Parathyroid adenoma (tissue), 2 donors: Measurements from ENCODE around the gene ZNF813.
"Not testable (repeated sequence)": the region's sequence is repeated elsewhere in the genome, so short reads cannot be mapped to it uniquely, and the experiment has no call there.

ENCODE experiments used
- H2AFZ ChIP-seq: fragments of 300-600 bp; sonication (generic); one replicate; pipeline ENCODE4 v1.7.0; 2017; ENCODE audit warnings: antibody characterized with exemption, mild to moderate bottlenecking
- H3K27ac ChIP-seq: fragments of 300-600 bp; sonication (generic); one replicate; pipeline ENCODE4 v1.7.0; 2017
- H3K27me3 ChIP-seq: fragments of 300-600 bp; sonication (generic); one replicate; pipeline ENCODE4 v1.7.0; 2017; ENCODE audit warnings: low read length; ENCODE audit not compliant: control insufficient read depth, insufficient read depth
- H3K36me3 ChIP-seq: fragments of 300-600 bp; sonication (generic); one replicate; pipeline ENCODE4 v1.7.0; 2017; ENCODE audit warnings: low read length; ENCODE audit not compliant: control insufficient read depth, insufficient read depth
- H3K4me1 ChIP-seq: fragments of 300-600 bp; sonication (generic); one replicate; pipeline ENCODE4 v1.7.0; 2017; ENCODE audit warnings: control low read depth
- H3K4me2 ChIP-seq: fragments of 300-600 bp; sonication (generic); one replicate; pipeline ENCODE4 v1.7.0; 2017; ENCODE audit warnings: low read length
- H3K4me3 ChIP-seq: fragments of 300-600 bp; sonication (generic); one replicate; pipeline ENCODE4 v1.7.0; 2017; ENCODE audit warnings: low read depth, low read length
- H3K79me2 ChIP-seq: fragments of 300-600 bp; sonication (generic); one replicate; pipeline ENCODE4 v1.7.0; 2017; ENCODE audit warnings: control low read depth
- H3K9ac ChIP-seq: fragments of 300-600 bp; sonication (generic); one replicate; pipeline ENCODE4 v1.7.0; 2017; ENCODE audit warnings: mild to moderate bottlenecking
- H3K9me3 ChIP-seq: fragments of 300-600 bp; sonication (generic); one replicate; pipeline ENCODE4 v1.7.0; 2017; ENCODE audit warnings: low read length; ENCODE audit not compliant: control insufficient read depth
- CTCF ChIP-seq: fragments of 300-600 bp; sonication (generic); IDR thresholded peaks from one replicate; pipeline ENCODE4 v1.7.0; 2017; ENCODE audit warnings: antibody characterized with exemption, mild to moderate bottlenecking
- donor health status: primary hyperparathyroidism.

Gene ZNF813

GRCh38 chr19:53455828-53456227 is 11.7 kb upstream of the ZNF813 start:
- H3K4me1 ChIP-seq = no peaks in the 10 kb centered on the region
- peaks cover 3% of the 10 kb centered on the region for H3K36me3 ChIP-seq
- no peak overlapping the region for H3K9ac ChIP-seq
- H3K9me3 ChIP-seq = no peaks in the 10 kb centered on the region
- no peak overlapping the region for H3K4me2 ChIP-seq
- no peak overlapping the region for H3K27ac ChIP-seq
- H3K4me3 ChIP-seq = no peak overlapping the region
- H3K27me3 ChIP-seq = no peaks in the 10 kb centered on the region
- H2AFZ ChIP-seq = no peak overlapping the region
- no peaks in the 10 kb centered on the region for H3K79me2 ChIP-seq
- no peak for TF ChIP-seq CTCF

DNA sequence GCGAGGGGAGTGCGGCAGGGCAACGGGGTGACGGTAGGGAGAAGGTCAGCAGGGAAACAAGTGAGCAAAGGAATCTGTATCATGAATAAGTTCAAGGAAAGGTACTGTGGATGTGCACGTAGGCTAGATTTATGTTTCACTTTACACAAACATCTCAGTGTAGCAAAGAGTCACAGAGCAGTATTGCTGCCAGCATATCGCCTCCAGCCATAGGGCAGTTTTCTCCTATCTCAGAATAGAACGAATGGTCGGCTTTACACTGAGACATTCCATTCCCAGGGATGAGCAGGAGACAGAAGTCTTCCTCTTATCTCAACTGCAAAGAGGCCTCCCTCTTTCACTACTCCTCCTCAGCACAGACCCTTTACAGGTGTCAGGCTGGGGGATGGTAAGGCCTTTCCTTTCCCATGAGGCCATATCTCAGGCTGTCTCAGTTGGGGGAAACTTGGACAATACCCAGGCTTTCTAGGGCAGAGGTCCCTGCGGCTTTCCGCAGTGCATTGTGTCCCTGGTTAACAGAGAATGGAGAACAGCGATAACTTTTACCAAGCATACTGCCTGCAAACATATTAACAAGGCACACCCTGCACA is 7.3 kb upstream of the ZNF813 start:
- H3K27ac ChIP-seq, H3K4me1 ChIP-seq, H3K4me3 ChIP-seq, H2AFZ ChIP-seq, H3K4me2 ChIP-seq, H3K9me3 ChIP-seq, H3K9ac ChIP-seq, H3K36me3 ChIP-seq, H3K79me2 ChIP-seq, H3K27me3 ChIP-seq: not testable (repeated sequence)

- H3K9me3 ChIP-seq = no peaks in the 10 kb centered on the region
- H3K4me2 ChIP-seq = no peak overlapping the region
- no peak overlapping the region for H3K27ac ChIP-seq
- no peaks in the 10 kb centered on the region for H3K79me2 ChIP-seq
- no peaks in the 10 kb centered on the region for H3K4me1 ChIP-seq
- H3K36me3 ChIP-seq = no peaks in the 10 kb centered on the region
- no peak overlapping the region for H3K9ac ChIP-seq
- no peaks in the 10 kb centered on the region for H3K27me3 ChIP-seq
- no peak overlapping the region for H2AFZ ChIP-seq
- H3K4me3 ChIP-seq = no peak overlapping the region
- no peak for TF ChIP-seq CTCF
Observed at GRCh38 chr19:53461866-53462265, 5.7 kb upstream of the ZNF813 start.

- Histone ChIP-seq H3K4me3 (no peak overlapping the region), H3K27me3 (no peaks in the 10 kb centered on the region), H3K36me3 (no peaks in the 10 kb centered on the region), H3K4me2 (no peak overlapping the region), H3K9ac (no peak overlapping the region), H3K27ac (no peak overlapping the region), H3K4me1 (no peaks in the 10 kb centered on the region), H3K9me3 (no peaks in the 10 kb centered on the region), H3K79me2 (no peaks in the 10 kb centered on the region), H2AFZ (no peak overlapping the region)
- no peak for TF ChIP-seq CTCF
Observed at GRCh38 chr19:53462861-53463260, 4.7 kb upstream of the ZNF813 start.

GRCh38 chr19:53463263-53463662 is 4.3 kb upstream of the ZNF813 start:
- no peaks in the 10 kb centered on the region for H3K4me1 ChIP-seq
- H3K9ac ChIP-seq = no peak overlapping the region
- no peaks in the 10 kb centered on the region for H3K27me3 ChIP-seq
- no peak for TF ChIP-seq CTCF
- no peaks in the 10 kb centered on the region for H3K9me3 ChIP-seq
- no peaks in the 10 kb centered on the region for H3K36me3 ChIP-seq
- no peak overlapping the region for H3K4me2 ChIP-seq
- no peak overlapping the region for H2AFZ ChIP-seq
- H3K79me2 ChIP-seq = no peaks in the 10 kb centered on the region
- H3K27ac ChIP-seq = no peak overlapping the region
- H3K4me3 ChIP-seq = no peak overlapping the region
